ENCODE data around the gene KCTD17.
A peak's percentile ranks its signal among the peaks of the same experiment; 100 is the strongest.

Gene KCTD17, protein sequence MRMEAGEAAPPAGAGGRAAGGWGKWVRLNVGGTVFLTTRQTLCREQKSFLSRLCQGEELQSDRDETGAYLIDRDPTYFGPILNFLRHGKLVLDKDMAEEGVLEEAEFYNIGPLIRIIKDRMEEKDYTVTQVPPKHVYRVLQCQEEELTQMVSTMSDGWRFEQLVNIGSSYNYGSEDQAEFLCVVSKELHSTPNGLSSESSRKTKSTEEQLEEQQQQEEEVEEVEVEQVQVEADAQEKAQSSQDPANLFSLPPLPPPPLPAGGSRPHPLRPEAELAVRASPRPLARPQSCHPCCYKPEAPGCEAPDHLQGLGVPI

DNA sequence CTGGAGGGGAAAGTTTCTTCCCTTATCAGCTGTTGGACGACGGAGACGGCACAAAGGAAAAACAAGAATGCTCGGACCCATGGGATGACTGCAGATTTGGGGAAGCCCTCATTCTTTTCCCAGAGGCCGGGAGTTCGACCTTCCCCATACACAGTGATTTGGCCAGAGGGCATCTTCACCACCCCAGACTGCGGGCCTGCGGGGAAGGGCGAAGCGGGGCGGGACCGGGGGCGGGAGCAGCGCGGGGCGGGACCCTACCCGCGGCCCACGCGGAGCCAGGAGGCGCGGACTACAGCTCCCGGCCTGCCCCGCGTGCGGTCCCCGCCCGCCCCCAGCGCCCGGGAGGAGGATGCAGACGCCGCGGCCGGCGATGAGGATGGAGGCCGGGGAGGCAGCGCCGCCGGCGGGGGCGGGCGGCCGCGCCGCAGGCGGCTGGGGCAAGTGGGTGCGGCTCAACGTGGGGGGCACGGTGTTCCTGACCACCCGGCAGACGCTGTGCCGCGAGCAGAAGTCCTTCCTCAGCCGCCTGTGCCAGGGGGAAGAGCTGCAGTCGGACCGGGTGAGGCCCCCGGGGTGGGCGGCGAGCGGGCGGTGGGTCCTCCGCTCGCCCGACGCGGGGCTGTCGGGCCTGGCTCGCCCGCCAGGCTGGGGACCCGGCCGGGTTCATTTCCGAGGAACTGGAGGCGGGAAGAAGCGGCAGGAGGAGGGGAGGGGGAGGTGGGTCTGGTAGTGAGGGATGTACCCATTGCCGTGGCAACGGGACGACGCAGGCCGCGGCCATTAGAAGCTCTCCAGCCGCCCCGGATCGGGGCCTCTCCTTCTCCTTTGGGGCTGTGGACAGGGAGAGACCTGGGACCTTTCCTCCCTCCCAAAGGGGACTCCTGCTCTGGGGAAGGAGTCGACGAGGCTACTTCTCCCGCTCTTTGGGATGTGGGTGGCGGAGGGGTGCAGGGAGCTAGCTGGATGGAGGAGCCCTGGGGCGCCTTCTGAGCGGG lies at the start of gene KCTD17:
TSS of gene KCTD17 (plus strand) at position 352 of the 995 bp plus-strand sequence. CDS start at position 371, 19 bp downstream.
- peak; percentile 92 for DNase-seq (ENCODE audit: low spot score)

DNA sequence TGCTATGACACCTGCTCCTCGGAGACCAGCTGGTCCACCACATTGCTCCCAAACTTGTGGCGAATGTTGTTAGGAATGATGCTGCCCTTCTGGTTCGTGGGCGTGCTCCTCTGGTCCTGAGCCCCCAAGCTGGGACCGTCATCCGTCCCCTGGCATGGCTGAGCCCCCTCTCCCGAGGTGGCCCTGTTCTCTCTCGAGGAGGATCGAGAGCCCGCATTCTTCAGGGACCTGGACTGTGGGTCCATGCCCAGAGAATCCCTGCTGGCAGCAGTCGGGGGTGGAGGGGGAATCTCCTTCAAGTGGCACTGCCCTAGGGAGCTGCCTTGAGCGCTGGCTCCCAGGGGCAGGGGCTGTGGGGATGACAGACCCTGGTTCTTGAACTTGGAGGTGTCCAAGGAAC lies 49.7 kb upstream of the KCTD17 start:
- no peak for DNase-seq (ENCODE audit: low spot score)

DNA sequence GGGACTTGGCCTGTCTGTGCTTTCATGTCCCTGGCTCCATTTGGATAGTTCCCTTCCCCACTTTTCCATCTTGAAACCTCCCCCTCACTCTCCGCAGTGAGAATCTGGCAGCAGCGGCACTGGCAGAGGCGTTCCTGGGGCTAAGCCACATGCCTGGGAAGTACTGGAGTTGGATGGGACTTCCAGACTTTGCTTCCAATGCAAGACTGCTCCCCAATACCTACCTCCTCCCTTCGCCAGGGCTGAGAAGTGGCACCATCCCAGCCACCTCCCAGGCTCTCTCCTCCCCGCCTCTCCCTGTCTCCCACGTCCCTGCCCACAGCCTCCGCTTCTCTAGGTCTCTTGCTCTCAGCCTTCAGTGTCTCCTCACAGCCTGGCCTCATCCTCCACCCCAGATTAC lies 48.9 kb upstream of the KCTD17 start:
- DNase-seq (ENCODE audit: low spot score) = no peak

DNA sequence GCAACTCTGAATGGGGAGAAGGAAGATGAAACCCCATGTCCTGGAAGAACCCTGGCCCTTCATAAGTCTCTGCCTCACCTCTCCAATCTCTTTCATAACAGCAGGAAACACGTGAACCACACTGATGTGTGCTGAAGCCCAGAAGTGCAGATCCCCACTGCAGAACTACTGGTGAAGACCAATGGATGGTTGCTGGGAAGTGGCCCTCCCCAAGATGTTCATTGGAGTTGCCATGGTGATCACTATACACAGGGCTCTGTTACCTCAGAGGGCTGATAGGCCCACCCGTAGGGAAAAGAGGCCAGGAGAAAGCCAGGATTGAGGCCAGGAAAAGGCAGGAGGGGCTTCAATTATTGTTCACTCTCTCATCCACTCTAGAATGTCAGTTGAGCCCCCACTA lies 43.9 kb upstream of the KCTD17 start:
- no peak for DNase-seq (ENCODE audit: low spot score)

DNA sequence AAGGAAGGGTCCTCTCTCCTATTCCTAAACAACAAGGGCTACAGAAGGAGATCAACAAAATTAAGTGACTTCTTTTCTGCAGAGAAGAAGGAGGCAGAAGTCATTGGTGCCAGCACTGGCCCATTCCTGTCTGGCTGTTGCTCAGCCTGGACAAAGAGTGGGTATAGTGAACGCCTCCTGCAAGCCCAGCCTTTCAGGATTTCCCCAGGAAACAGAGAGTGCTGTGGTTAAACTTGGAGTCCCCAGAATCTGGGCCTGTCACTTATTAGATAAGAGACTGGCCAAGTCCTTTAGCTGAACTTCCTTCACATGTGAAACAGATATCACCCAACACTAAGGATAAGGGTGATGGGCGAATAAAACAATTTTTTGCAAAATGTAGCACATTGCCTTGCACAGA lies 43.2 kb upstream of the KCTD17 start:
- no peak for DNase-seq (ENCODE audit: low spot score)

DNA sequence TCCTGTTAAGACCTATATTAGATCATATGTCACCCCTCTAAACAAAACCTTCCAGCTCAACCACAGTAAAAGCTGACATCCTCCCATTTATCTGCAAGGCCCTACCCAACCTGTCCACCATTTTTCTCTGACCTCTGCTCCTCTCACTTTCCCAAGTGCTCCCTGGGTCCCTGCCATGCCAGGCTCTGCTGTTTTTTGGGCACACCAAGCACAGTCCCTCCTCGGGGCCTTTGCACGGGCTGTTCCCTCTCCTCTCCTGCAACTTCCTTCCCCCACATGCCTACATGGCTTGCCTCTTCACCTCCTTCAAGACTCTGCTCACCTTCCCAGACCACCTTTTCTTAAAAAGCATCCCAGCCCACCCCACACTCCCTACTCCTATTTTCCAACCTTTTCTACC lies 42.1 kb upstream of the KCTD17 start:
- DNase-seq (ENCODE audit: low spot score) = no peak

DNA sequence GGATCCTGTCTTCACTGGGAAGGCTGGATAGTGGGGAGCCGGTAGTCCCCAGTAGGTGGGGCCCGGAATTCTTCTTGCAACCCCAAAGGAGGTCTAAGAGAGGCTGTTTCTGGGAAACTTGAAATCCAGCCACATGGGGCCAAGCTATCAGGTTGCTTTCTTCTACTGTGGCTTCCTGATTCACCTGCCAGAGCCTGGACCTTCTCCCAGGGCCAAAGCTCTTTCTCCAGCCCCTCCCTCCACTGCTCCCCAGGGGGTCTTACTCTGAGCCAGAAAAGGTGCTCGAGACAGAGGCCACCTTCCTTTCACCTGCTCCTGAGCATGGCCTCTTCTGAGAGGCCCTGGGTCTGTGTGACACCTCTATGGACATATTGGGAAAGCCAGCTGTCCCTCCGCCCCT lies 41.4 kb upstream of the KCTD17 start:
- no peak for DNase-seq (ENCODE audit: low spot score)

DNA sequence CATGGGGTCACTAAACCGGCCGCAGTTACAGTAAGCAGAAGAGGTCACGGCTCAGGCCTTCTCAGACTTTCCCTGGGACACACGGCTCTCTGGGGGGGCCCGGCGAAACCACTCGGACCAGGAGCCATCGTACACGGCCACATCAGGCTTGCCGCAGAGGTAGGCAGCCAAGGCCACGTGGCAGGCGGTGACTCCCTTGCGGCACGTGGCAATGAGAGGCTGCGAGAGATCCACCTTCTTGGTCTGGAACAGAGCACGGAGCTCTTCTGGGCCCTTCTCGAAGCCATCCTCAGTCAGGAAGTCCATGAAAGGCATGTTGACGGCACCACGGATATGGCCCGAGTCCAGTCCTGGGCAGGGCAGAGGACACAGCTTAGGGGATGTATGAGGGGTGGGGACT lies 40.6 kb upstream of the KCTD17 start:
- DNase-seq (ENCODE audit: low spot score) = no peak

DNA sequence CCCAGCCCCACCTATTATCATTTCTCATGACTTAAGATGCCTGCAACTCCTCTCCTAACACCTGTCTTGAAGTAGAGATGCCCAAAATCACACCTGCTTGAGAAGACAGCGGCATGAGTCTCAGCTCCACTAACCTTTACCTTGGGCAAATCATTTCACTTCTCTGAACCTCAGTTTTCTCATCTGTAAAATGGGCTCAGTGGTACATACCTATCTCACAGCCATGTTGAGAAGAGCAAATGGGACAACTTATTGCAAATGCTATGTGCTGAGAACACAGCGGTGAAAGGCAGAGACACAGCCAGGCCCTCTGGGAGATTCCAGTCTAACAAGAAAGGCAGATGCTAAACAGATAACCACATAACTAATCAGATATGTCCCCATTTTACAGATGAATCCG lies 40.1 kb upstream of the KCTD17 start:
- DNase-seq (ENCODE audit: low spot score) = no peak

DNA sequence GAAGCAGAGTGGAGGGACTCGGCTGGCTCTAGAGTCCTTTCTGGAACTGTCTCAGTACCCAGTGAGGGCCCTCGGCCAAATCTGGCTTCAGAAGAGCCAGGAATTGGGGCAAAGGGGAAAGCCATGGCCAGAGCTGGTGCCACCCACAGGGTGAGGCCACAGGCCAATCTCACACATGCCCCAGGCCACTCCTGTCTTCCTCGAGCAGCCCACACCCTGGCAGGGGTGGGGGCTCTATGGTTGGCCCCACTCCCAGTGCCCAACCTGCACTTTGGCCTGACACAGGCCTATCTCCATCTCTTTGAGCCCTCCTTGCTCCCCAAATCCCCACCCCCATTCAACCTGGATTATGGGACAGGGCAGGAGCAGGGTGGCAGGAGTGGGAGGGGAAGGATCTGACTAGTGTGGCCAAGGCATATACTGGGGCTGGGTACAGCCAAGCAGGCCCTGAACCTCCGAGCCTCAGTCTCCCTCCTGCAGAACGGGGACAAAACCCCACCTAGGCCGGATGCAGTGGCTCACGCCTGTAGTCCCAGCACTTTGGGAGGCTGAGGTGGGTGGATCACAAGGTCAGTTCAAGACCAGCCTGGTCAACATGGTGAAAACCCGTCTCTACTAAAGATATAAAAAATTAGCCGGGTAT lies 39.2 kb upstream of the KCTD17 start:
- no peak for DNase-seq (ENCODE audit: low spot score)

DNA sequence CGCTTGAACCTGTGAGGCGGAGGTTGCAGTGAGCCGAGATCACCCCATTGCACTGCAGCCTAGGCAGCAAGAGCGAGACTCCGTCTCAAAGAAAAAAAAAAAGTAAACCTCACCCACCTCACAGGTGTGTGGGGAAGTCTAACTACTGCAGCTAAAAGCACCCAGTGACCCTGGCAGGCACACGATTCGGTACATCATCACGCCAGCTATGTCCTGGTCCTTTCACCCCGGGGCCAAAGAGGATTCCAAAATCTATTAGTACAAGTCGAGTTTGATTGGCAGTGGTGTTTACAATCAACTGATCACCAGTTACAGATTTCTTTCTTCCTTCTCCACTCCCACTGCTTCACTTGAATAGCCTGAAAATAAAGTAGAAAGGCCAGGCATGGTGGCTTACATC lies 38.6 kb upstream of the KCTD17 start:
- no peak for DNase-seq (ENCODE audit: low spot score)

DNA sequence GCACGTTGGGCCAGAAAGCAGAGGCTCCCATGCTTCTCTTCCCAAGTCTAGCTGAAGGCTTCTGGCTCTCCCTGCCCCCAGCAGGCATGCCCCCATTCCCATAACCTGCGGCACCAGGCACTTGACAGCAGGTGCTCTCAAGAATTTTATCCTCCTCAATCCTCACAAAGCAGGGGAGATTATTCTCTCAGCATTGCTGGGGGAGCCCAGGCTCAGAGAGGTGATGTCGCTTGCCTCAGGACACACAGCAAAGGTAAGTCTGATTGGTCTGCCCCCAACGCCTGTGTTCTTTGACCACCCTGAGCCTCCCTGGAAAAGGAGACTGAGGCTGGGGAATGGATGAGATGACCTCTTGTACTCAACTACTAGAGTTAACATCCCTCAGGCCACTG lies 37.1 kb upstream of the KCTD17 start:
- no peak for DNase-seq (ENCODE audit: low spot score)

DNA sequence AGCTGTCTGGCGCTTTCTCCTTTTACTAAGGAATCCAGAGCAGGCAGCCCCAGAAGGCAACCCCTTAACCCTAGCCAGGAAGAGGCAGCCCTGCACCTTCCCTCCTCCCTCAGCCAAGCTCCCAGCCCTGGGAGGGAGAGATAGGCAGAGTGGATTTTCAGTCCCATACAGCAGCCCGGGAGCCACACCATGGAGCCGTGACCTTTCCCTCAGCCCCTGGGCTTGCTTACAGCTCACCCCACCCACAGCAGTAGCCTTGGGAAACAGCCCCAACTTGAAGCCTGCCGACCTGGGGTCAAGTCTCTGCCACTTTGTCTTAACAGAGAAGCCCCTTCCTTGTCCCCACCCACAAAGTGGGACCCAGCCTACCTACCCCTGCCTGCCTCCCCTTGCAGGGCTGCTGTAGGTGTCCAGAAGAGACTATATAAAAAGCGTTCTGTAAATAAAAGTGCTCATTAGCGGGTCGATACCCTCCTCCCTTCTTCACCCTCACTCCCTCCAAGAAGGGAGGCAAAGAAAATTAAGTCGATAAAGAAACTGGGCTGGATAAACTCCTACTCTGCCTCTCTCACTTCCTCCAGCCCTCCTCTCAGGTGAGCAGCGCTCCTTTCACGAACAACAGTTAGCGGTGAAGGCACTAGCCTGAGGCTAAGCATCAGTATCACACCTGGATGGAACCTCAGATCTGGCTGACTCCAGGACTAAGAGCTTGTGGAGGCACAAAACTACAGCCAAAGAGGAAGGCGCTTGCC lies 36.5 kb upstream of the KCTD17 start:
- DNase-seq (ENCODE audit: low spot score) = no peak

DNA sequence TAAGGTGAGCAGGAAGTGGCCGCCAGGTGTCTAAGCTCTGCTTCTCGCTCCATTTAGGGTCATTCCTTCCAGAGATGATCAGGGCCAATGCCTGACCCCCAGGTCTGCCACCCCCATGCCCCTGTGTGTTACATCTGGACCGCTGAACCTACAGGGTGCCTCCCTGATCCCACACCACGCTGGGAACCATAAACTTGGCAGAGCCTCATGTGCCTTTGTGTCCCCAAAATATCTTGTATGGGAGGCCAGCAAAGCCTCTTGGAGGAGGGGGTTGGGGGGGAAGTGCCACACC lies 36.0 kb upstream of the KCTD17 start:
- no peak for DNase-seq (ENCODE audit: low spot score)

DNA sequence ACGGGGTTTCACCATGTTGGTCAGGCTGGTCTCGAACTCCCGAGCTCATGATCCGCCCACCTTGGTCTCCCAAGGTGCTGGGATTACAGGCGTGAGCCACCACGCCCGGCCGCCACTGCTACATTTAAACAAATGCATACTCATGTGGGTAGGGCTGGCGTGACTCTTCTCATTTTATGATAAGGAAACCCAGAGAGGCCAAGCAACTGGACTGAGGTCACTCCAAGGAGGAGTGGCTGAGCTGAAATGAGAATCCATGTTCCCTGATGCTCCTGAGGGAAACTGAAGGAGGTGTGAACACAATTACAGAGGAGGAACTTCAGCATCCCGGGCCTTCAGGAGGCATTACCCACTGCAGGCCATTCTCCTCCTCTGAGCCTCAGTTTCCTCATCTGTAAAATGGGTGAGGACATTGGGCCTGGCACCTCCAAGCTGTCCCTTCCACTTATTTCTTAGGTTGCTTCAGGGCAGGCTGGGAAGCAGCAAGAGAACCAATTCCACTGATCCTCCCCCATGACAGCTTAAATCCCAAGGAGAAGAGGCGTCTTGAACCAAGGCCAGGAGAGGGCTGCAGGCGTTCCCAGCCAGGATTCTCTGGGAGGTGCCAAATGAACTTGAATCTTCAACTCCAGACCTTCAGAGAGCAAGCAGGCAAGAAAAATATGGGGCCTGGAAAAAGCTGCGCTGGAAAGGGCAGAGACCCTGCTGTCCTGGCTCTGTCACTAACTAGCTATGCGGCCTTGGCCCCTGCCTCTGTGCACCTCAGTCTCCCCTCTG lies 35.2 kb upstream of the KCTD17 start:
- DNase-seq (ENCODE audit: low spot score) = no peak

DNA sequence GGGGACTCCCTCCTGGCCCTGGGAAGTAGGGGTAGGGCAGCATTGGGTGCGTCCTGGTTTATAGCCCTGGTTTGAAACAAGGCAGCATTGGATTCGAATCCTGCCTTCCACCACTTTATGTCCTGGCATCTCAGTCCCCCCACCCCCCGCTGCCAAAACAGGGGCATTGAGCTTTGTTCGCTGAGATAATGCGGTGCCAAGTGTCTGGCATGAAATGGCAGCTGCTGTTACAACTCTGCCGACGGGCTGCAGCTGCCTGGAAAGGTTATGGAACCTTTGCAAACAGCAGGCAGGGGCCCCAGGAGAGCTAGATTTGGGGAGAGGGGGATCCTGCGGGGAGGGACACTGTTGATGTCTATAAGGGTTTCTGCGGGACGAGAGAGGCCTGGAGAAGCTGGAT lies 34.2 kb upstream of the KCTD17 start:
- no peak for DNase-seq (ENCODE audit: low spot score)

DNA sequence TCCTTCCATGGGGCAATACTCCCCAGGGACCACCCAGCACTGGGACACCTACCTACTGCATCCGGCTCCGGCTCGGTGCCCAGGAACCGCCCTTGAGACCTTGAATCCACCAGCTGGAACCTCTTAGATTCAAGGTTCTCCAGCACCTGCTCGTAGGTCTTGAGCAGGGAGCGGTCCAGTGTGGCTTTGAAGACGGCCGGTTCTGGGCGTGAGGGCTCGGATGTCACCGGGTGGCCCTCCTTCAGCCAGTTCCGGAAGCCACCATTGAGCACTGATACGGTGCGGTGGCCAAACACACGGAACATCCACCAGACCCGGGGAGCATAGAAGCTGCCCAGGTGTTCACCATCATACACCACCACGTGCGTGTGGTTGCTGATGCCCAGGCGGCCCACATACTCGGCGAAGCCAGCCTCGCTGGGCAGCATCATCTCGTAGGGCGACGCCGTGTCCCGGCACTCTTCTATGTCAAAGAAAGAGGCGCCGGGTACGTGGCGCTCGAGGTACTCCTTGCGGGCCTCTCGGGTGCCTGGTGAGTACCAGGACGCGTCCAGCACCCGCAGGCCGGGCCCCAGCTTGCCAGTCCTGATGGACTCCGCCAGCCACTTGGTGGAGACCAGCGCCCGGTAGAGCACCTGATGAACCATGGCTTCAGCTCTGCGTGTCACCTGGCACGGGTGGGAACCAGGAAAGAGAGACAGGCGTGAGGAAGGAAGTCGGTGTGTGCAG lies 33.3 kb upstream of the KCTD17 start:
- no peak for DNase-seq (ENCODE audit: low spot score)

DNA sequence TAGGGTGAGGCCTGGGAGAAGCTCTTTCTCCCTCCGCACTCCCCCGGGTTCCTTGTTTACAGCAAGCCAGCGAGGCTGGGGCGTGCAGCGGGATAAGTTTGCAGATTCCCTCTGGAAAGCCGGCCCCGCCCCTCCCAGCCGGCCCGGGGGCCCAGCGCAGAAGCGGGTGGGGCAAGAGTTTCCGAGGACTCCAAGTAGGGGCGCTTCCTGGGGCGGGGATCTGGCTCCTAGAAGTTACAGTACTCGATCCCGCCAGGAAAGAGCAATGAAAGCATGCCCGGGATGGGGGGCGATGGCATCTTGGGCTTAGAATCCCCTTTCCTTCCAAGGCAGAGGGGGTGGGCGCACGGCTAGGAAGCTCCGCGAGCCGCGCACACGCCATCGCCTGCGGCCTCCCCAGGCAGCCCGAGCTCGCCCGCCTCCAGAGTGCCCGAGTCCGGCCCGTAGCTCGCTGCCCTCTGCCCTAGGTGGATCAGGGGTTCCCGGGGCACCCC lies 32.7 kb upstream of the KCTD17 start:
- no peak for DNase-seq (ENCODE audit: low spot score)

DNA sequence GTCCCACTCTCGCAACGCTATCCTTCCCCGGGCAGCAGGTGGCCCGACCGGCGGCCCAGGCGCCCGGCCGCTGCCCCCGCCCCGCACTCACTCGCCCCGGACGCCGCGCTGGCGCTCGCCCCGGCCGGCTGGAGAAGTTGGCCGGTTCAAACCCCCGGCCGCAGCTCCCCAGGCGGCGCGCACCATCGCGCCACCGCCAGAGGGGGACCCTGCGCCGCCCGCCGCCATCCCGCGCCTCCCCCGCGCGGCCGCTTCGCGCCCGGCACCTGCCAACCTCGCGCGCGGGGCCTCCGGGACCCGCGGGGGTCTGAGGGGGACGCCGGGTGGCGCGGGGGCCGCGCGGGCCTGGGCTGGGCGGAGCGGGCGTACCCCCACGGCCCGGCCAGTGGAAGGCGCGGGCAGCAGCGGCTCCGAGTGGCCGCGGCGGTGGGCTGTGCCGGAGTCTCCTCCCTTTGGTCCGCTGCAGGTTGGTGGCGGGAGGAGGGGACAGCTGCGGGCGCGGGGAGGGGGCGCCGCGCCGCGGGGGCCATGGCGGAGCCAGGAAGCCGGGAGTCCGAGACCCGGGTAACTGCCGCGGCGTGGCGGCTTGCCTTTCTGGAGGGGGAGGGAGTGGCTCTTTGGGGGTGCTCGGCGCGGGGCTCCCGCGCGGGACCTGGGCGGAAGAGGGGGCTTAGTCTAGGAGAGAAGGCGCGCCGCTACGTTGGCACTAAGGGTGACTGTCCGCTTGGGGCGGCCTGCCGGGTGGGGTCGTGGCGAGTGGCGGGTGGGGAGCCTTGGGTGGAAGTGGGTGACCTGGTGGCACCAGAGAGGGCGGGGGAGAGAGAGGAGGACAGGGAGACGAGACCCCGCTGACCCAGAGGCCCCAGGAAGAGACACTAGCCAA lies 32.0 kb upstream of the KCTD17 start, which contains the start of the genes MPST and TST:
TSS of gene MPST (plus strand) at position 434 of the 883 bp plus-strand sequence. CDS start at position 529, 95 bp downstream.
TSS of gene TST (minus strand) at position 139 of the 883 bp plus-strand sequence. CDS start 715 bp downstream, outside the sequence.
- DNase-seq (ENCODE audit: low spot score) = peak; percentile 75

DNA sequence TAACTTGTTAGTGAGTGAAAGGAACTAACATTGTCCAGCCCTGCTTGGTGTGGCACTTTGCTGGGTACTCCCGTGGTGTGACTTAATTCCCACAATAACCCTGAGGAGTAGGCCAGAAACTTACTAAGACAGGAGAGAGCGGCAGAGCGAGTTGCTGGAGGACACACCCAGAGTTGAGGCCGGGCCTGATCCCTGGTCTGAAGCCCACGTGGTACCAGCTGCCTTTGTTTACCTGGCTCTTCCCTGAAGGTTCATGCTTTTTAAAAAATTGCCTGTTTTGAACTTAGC lies 31.4 kb upstream of the KCTD17 start:
- DNase-seq (ENCODE audit: low spot score) = no peak
